ENCODE data around the gene FZD10. TPM values are rescaled to one million over a fixed set of nuclear protein-coding genes. Genes with fewer than 3 reads are reported as not detected.

The FZD10 gene
- total RNA-seq: not detected
- not detected for total RNA-seq (2013)

GRCh38 chr12:130162267-130162666, at the start of gene FZD10:
TSS of gene FZD10 (plus strand) at chr12:130162464. CDS start at chr12:130162943, 479 bp downstream.
- WGBS (ENCODE audit: insufficient coverage): 2% methylated on average over 51 of the region's 51 CpGs
- Histone ChIP-seq H3K4me1 (ENCODE audit: control insufficient read depth, insufficient read depth, low read length) (peaks cover 4% of the 10 kb centered on the region), H3K4me3 (ENCODE audit: low read length) (no peak within 1 kb of the TSS), H3K27me3 (ENCODE audit: control insufficient read depth, insufficient read depth, low read length) (peaks cover 24% of the 10 kb centered on the region), H3K27ac (ENCODE audit: low read length) (no peak within 1 kb of the TSS), H3K36me3 (ENCODE audit: control insufficient read depth, insufficient read depth, low read length) (no peaks in the 10 kb centered on the region), H3K9me3 (ENCODE audit: control insufficient read depth, insufficient read depth, low read length) (no peaks in the 10 kb centered on the region)
- H3K4me3 Mint-ChIP-seq: no peak within 1 kb of the TSS
- ATAC-seq: no peak
- no peaks in the 10 kb centered on the region for H3K9me3 Mint-ChIP-seq
- H3K27me3 Mint-ChIP-seq (ENCODE audit: low read depth in 2 of 2): peaks cover 32 to 43% of the 10 kb centered on the region in 2 donors
- intact Hi-C loops (cut with micrococcal nuclease): no loop called here
- TF ChIP-seq CTCF (IDR thresholded peaks at IDR 0.05): no peak
- H3K36me3 Mint-ChIP-seq: no peaks in the 10 kb centered on the region
- H3K4me1 Mint-ChIP-seq: no peaks in the 10 kb centered on the region
- DNase-seq: no peak
- no peak within 1 kb of the TSS for H3K27ac Mint-ChIP-seq

GRCh38 chr12:130114952-130115351, 47.3 kb upstream of the FZD10 start:
- no peak overlapping the region for H3K27ac ChIP-seq (ENCODE audit: low read length)
- H3K4me3 ChIP-seq (ENCODE audit: low read length): no peak overlapping the region
- Mint-ChIP-seq H3K4me1 (no peaks in the 10 kb centered on the region), H3K9me3 (no peaks in the 10 kb centered on the region), H3K4me3 (no peak overlapping the region), H3K27me3 (ENCODE audit: low read depth in 2 of 2) (peaks cover 8 to 17% of the 10 kb centered on the region in 2 donors), H3K36me3 (no peaks in the 10 kb centered on the region), H3K27ac (no peak overlapping the region)
- TF ChIP-seq CTCF (IDR thresholded peaks at IDR 0.05): no peak
- H3K36me3 ChIP-seq (ENCODE audit: control insufficient read depth, insufficient read depth, low read length): no peaks in the 10 kb centered on the region
- DNase-seq (no peak), ATAC-seq (no peak)
- no peaks in the 10 kb centered on the region for H3K27me3 ChIP-seq (ENCODE audit: control insufficient read depth, insufficient read depth, low read length)
- no peaks in the 10 kb centered on the region for H3K9me3 ChIP-seq (ENCODE audit: control insufficient read depth, insufficient read depth, low read length)
- WGBS (ENCODE audit: insufficient coverage): 79% methylated on average over 20 of the region's 20 CpGs
- intact Hi-C loops (cut with micrococcal nuclease): no loop called here
- no peaks in the 10 kb centered on the region for H3K4me1 ChIP-seq (ENCODE audit: control insufficient read depth, insufficient read depth, low read length)

- intact Hi-C loops (cut with micrococcal nuclease): no loop called here
- Mint-ChIP-seq H3K36me3 (no peaks in the 10 kb centered on the region), H3K4me1 (no peaks in the 10 kb centered on the region), H3K27me3 (ENCODE audit: low read depth in 2 of 2) (peaks cover 6 to 13% of the 10 kb centered on the region in 2 donors), H3K27ac (no peak overlapping the region), H3K4me3 (no peak overlapping the region), H3K9me3 (no peaks in the 10 kb centered on the region)
- no peaks in the 10 kb centered on the region for H3K9me3 ChIP-seq (ENCODE audit: control insufficient read depth, insufficient read depth, low read length)
- no peak overlapping the region for H3K27ac ChIP-seq (ENCODE audit: low read length)
- ATAC-seq (no peak), DNase-seq (no peak)
- no peak for TF ChIP-seq CTCF (IDR thresholded peaks at IDR 0.05)
- no peaks in the 10 kb centered on the region for H3K4me1 ChIP-seq (ENCODE audit: control insufficient read depth, insufficient read depth, low read length)
- H3K4me3 ChIP-seq (ENCODE audit: low read length): no peak overlapping the region
- no peaks in the 10 kb centered on the region for H3K27me3 ChIP-seq (ENCODE audit: control insufficient read depth, insufficient read depth, low read length)
- WGBS (ENCODE audit: insufficient coverage): 85% methylated on average over 8 of the region's 8 CpGs
- no peaks in the 10 kb centered on the region for H3K36me3 ChIP-seq (ENCODE audit: control insufficient read depth, insufficient read depth, low read length)
Observed at GRCh38 chr12:130115646-130116045, 46.6 kb upstream of the FZD10 start.

- no peak overlapping the region for H3K27ac Mint-ChIP-seq
- intact Hi-C loops (cut with micrococcal nuclease): no loop called here
- H3K4me3 ChIP-seq (ENCODE audit: low read length): no peak overlapping the region
- H3K9me3 ChIP-seq (ENCODE audit: control insufficient read depth, insufficient read depth, low read length): no peaks in the 10 kb centered on the region
- no peak for ATAC-seq
- no peaks in the 10 kb centered on the region for H3K4me1 Mint-ChIP-seq
- DNase-seq: no peak
- TF ChIP-seq CTCF (IDR thresholded peaks at IDR 0.05): no peak
- H3K36me3 ChIP-seq (ENCODE audit: control insufficient read depth, insufficient read depth, low read length): no peaks in the 10 kb centered on the region
- no peak overlapping the region for H3K4me3 Mint-ChIP-seq
- no peaks in the 10 kb centered on the region for H3K9me3 Mint-ChIP-seq
- no peaks in the 10 kb centered on the region for H3K4me1 ChIP-seq (ENCODE audit: control insufficient read depth, insufficient read depth, low read length)
- H3K36me3 Mint-ChIP-seq: no peaks in the 10 kb centered on the region
- 56% methylated on average over 6 of the region's 6 CpGs for WGBS (ENCODE audit: insufficient coverage)
- H3K27me3 Mint-ChIP-seq (ENCODE audit: low read depth in 2 of 2): peaks cover 6 to 11% of the 10 kb centered on the region in 2 donors
- no peak overlapping the region for H3K27ac ChIP-seq (ENCODE audit: low read length)
- H3K27me3 ChIP-seq (ENCODE audit: control insufficient read depth, insufficient read depth, low read length): no peaks in the 10 kb centered on the region
Observed at GRCh38 chr12:130116791-130117190, 45.5 kb upstream of the FZD10 start.
